Progenitor cell of endocrine pancreas (in vitro differentiated cells): ENCODE measurements around the gene SPATA16. TPM values are rescaled to one million over a fixed set of nuclear protein-coding genes. Genes with fewer than 3 reads are reported as not detected.

ENCODE experiments used
- DNase-seq: peaks from one replicate; pipeline ENCODE4 v3.0.0; 2021; ENCODE audit warnings: low spot score; ENCODE audit not compliant: unreplicated experiment
- H3K27ac Mint-ChIP-seq: 2 replicates; pipeline ENCODE4 v1.8.0; 2021; ENCODE audit warnings: mild to moderate bottlenecking, moderate library complexity, mixed read lengths
- H3K27me3 Mint-ChIP-seq: 2 replicates; pipeline ENCODE4 v1.8.0; 2021; ENCODE audit warnings: mixed read lengths
- H3K36me3 Mint-ChIP-seq: 2 replicates; pipeline ENCODE4 v1.8.0; 2022; ENCODE audit warnings: mixed read lengths; ENCODE audit not compliant: insufficient read depth
- H3K4me1 Mint-ChIP-seq: 2 replicates; pipeline ENCODE4 v1.8.0; 2021; ENCODE audit warnings: low read depth, mixed read lengths
- H3K4me3 Mint-ChIP-seq: 2 replicates; pipeline ENCODE4 v1.8.0; 2021; ENCODE audit warnings: low read depth, mild to moderate bottlenecking, moderate library complexity, mixed read lengths
- H3K9me3 Mint-ChIP-seq: 2 replicates; pipeline ENCODE4 v1.8.0; 2021; ENCODE audit warnings: low read depth, mixed read lengths
- total RNA-seq: library from RNA; stranded (reverse); gene quantifications from 2 replicates; pipeline ENCODE4 v1.2.1, GENCODE V29; 2021
- TF ChIP-seq, protein P1 (sequence below): fragments of 200-600 bp; sonication (generic); IDR thresholded peaks from one replicate; pipeline ENCODE4 v1.5.0; 2021; ENCODE audit warnings: antibody characterized with exemption, mild to moderate bottlenecking; ENCODE audit not compliant: unreplicated experiment

SPATA16 gene
- total RNA-seq, 1 donor from 2014 or later: 0.43 TPM

DNA sequence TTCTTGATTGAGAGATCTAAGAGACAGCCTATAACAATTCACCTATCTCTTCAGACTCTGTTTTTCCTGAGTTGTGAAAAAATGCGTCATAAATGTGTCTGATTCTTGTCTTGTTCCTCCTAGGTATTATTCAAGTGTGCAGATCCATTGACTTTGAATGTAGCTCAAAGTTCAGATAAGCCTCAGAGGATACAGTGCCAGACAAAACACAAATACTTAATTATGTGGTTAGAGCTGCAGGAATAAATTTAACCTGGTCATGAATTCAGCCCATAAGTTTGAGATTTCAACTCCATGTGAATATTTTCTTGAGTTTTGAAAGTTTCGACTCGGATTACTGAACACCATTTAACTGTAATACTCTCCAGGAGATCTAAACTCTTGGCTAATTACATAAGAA, 216.5 kb downstream of the SPATA16 start:
- Mint-ChIP-seq H3K36me3 (no peaks in the 10 kb centered on the region), H3K27me3 (no peaks in the 10 kb centered on the region), H3K27ac (no peak overlapping the region), H3K9me3 (peaks cover 5% of the 10 kb centered on the region), H3K4me3 (no peak overlapping the region), H3K4me1 (peaks cover 43% of the 10 kb centered on the region)
- TF ChIP-seq, protein P1, sequence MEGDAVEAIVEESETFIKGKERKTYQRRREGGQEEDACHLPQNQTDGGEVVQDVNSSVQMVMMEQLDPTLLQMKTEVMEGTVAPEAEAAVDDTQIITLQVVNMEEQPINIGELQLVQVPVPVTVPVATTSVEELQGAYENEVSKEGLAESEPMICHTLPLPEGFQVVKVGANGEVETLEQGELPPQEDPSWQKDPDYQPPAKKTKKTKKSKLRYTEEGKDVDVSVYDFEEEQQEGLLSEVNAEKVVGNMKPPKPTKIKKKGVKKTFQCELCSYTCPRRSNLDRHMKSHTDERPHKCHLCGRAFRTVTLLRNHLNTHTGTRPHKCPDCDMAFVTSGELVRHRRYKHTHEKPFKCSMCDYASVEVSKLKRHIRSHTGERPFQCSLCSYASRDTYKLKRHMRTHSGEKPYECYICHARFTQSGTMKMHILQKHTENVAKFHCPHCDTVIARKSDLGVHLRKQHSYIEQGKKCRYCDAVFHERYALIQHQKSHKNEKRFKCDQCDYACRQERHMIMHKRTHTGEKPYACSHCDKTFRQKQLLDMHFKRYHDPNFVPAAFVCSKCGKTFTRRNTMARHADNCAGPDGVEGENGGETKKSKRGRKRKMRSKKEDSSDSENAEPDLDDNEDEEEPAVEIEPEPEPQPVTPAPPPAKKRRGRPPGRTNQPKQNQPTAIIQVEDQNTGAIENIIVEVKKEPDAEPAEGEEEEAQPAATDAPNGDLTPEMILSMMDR: no peak
- DNase-seq: no peak

DNA sequence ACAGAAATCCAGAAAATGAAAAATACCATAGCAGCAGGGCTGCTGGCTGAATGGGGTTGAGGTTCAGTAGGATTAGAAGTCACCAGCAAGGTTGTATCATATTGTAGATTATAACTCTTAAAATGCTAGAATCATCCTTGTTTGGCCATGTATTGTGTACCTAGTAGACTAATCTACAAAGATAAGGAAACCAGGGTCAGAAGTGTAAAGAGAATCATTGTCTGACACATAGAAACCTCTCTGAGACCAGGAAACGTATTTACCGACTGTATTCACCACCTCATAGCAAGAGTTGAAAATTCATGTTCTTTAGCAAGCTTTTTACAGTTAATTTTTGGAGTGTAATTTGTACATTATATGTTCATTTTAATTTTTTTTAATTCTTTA, 221.7 kb downstream of the SPATA16 start:
- no peaks in the 10 kb centered on the region for H3K27me3 Mint-ChIP-seq
- peaks cover 79% of the 10 kb centered on the region for H3K4me1 Mint-ChIP-seq
- H3K9me3 Mint-ChIP-seq: no peaks in the 10 kb centered on the region
- no peaks in the 10 kb centered on the region for H3K36me3 Mint-ChIP-seq
- H3K27ac Mint-ChIP-seq: peak overlapping the region; percentile 89
- TF ChIP-seq, protein P1: no peak
- peak overlapping the region; percentile 49 for H3K4me3 Mint-ChIP-seq
- no peak for DNase-seq

DNA sequence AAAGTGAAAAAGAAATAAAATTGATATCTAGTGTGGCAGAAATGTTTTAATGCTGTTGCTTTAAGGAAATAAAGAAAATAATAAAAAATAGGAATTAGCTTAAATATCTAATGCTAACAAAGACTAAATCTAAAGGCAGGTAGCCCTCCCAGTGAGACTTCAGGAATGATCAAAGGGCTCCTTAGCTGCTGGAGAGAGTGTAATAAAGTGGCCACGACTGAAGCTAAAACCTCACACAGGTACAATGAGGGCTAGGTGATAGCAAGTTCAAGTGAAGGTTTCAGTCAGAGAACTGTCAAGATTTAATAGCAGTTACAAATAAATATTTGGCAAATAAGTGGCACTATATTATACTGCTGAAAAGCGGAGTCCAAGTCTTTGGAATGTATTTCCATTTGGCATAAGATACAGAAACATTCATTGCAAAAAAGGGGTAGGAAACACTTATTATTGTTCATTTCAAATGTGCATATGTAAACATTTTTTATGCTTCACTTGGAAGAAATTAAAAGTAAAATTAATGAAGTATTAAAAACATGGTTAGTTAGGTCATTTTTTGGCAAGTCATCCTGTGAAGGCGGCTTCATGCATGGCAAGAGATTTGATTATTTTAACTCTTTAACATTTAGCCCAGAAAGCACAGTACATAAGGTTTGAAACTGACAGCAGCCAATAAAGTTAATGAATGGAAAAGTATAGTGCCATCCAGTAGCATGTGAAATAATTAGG, 222.3 kb downstream of the SPATA16 start:
- no peaks in the 10 kb centered on the region for H3K9me3 Mint-ChIP-seq
- H3K4me1 Mint-ChIP-seq: peaks cover 83% of the 10 kb centered on the region
- peak overlapping the region; percentile 49 for H3K4me3 Mint-ChIP-seq

DNA sequence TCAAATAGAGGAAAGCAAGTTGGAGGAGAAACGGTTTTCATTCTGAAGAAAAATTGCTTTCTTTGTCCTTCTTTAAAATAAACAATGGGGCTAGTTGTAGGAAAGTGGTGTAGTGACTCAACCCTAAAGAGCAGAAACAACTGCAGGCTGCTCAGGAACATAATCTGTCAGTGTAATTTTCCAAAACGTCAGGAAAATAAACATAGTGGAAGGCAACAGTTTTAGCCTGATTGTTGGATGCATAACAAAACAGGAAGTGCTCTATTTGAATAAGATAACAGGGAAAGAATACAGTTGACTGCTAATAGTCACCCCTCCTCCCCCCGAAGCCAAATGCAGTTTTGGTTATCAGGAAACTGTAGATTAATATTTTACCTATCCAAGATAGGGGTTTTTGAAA, 222.9 kb downstream of the SPATA16 start:
- Mint-ChIP-seq H3K9me3 (no peaks in the 10 kb centered on the region), H3K36me3 (no peaks in the 10 kb centered on the region), H3K27ac (peak overlapping the region; percentile 89), H3K4me3 (peak overlapping the region; percentile 62), H3K4me1 (peaks cover 84% of the 10 kb centered on the region), H3K27me3 (no peaks in the 10 kb centered on the region)
- TF ChIP-seq, protein P1: no peak
- no peak for DNase-seq

More for the DNA sequence above, 222.3 kb downstream of the SPATA16 start:
- no peak for DNase-seq
- Mint-ChIP-seq H3K27me3 (no peaks in the 10 kb centered on the region), H3K36me3 (no peaks in the 10 kb centered on the region), H3K27ac (peak overlapping the region; percentile 89)
- TF ChIP-seq, protein P1: no peak

DNA sequence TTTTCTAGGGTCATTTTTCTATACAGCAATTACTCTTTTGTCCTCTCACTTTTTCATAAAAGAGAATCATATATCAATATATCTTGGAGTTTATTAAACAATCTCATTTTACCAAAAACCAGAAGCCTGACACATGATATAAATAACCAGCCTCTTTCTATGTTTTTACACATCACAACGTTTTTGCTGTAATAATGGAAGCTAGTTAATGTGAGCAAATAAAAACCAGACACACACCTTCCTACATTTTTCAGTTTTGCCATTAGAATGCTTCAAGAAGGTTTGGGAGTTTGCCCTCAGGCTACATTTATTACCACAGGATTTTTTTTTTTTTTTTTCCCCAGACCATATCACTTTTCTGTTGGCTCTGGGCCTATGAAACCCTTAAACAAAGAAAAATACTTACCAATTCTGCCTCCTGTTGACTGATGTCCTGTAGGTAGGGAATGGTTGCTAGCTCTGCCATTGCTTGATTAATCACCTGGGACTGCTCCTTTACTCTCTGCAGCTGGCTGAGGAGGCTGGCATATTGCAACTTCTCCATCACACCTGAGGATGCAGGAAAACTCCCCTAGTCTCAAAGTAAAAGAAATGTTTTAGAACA, 225.0 kb downstream of the SPATA16 start:
- peaks cover 71% of the 10 kb centered on the region for H3K4me1 Mint-ChIP-seq
- H3K27ac Mint-ChIP-seq: peak overlapping the region; percentile 92
- H3K27me3 Mint-ChIP-seq: no peaks in the 10 kb centered on the region
- peaks cover 12% of the 10 kb centered on the region for H3K9me3 Mint-ChIP-seq
- H3K4me3 Mint-ChIP-seq: peak overlapping the region; percentile 62
- DNase-seq: no peak
- peaks cover 3% of the 10 kb centered on the region for H3K36me3 Mint-ChIP-seq
- TF ChIP-seq, protein P1: no peak
